ENCODE data around the gene KIAA0232. TPM values are rescaled to one million over a fixed set of nuclear protein-coding genes. Genes with fewer than 3 reads are reported as not detected.

KIAA0232 gene
- total and polyA plus RNA-seq, 9 of the 15 experiments (the other 6 are each of a cell fraction or from before 2014, with no cell fraction given): 3.5 to 17.4 (median 13.0) TPM

DNA sequence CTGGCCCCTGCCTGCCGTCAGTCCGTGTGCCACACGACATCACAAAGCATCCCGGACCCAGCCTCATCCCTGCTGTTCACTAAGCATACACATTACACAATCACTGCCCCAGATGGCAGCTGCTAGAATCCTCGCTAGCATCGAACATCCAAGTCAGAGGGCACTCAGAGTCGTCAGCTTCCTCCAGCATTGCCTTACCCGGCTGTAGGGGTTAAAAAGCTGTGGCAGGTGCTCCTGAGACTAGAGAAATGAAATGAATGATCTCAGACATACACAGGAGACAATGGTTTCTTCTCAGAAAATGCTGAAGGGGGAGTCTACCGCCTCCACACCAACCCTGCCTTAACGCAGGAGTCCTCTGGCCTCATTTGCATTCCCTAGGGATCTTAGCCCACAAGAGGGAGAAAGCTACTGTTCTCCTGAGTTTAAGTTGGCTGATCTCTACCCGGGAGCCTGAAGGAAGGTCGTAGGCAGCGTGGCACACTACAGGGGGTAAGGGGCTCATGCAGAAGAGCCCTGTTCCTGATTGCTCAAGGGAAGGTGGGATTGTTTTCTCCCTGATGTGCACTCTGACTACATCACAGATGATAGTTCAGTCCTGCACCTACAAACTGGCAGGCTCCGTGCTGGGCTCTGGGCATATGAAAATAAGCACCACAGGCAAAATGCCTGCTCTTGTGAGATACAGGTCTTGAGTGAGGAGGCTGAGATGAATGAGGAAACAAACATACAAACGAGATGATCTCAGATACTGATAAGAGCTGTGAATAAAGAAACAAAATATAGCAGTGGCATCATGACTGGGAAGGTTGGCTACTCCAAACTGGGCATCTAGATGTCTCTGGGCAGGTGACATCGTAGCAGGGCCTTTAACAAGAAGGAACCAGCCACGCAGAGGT, 2.6 kb upstream of the KIAA0232 start (continued):
- TF ChIP-seq CEBPG (CRISPR knock-in tag; IDR thresholded peaks at IDR 0.05) (0 out of 2 replicates have a peak, but pooled peaks have one; percentile 14), CEBPG (tag; conservative IDR thresholded peaks at IDR 0.05 in 1 of 2, IDR thresholded peaks at IDR 0.05 in 1 of 2) (no peak), IFI16 (CRISPR knock-in tag; IDR thresholded peaks at IDR 0.05) (no peak), NFIX (CRISPR knock-in tag; IDR thresholded peaks at IDR 0.05; ENCODE audit: low read depth) (no peak), PCBP1 (IDR thresholded peaks at IDR 0.05; ENCODE audit: low read depth, low read length, poor library complexity, severe bottlenecking) (no peak), ERF (CRISPR knock-in tag; IDR thresholded peaks at IDR 0.05) (no peak), ZNF324 (CRISPR knock-in tag; IDR thresholded peaks at IDR 0.05) (no peak), ZNF445 (CRISPR knock-in tag; IDR thresholded peaks at IDR 0.05; ENCODE audit: low read depth) (no peak)
- TF ChIP-seq, protein P1, sequence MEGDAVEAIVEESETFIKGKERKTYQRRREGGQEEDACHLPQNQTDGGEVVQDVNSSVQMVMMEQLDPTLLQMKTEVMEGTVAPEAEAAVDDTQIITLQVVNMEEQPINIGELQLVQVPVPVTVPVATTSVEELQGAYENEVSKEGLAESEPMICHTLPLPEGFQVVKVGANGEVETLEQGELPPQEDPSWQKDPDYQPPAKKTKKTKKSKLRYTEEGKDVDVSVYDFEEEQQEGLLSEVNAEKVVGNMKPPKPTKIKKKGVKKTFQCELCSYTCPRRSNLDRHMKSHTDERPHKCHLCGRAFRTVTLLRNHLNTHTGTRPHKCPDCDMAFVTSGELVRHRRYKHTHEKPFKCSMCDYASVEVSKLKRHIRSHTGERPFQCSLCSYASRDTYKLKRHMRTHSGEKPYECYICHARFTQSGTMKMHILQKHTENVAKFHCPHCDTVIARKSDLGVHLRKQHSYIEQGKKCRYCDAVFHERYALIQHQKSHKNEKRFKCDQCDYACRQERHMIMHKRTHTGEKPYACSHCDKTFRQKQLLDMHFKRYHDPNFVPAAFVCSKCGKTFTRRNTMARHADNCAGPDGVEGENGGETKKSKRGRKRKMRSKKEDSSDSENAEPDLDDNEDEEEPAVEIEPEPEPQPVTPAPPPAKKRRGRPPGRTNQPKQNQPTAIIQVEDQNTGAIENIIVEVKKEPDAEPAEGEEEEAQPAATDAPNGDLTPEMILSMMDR (IDR thresholded peaks at IDR 0.05 in 2 of 3, conservative IDR thresholded peaks at IDR 0.05 in 1 of 3; ENCODE audit: insufficient read depth in 2 of 3, low read depth in 1 of 3, low read length in 3 of 3): 0 out of 6 replicates have a peak, but pooled peaks of 1 of the 3 experiments have one; percentile 5
- TF ChIP-seq, protein P2, sequence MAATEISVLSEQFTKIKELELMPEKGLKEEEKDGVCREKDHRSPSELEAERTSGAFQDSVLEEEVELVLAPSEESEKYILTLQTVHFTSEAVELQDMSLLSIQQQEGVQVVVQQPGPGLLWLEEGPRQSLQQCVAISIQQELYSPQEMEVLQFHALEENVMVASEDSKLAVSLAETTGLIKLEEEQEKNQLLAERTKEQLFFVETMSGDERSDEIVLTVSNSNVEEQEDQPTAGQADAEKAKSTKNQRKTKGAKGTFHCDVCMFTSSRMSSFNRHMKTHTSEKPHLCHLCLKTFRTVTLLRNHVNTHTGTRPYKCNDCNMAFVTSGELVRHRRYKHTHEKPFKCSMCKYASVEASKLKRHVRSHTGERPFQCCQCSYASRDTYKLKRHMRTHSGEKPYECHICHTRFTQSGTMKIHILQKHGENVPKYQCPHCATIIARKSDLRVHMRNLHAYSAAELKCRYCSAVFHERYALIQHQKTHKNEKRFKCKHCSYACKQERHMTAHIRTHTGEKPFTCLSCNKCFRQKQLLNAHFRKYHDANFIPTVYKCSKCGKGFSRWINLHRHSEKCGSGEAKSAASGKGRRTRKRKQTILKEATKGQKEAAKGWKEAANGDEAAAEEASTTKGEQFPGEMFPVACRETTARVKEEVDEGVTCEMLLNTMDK (IDR thresholded peaks at IDR 0.05; ENCODE audit: borderline replicate concordance, insufficient read depth, low read depth, low read length, poor library complexity, severe bottlenecking): no peak

Measured in K562 (cell line).